HG03066 (cell line): ENCODE data around the gene CAPN1.
A peak's percentile ranks its signal among the peaks of the same experiment; 100 is the strongest.
"Not testable (repeated sequence)": the region's sequence is repeated elsewhere in the genome, so short reads cannot be mapped to it uniquely, and the experiment has no call there.

Experiments
- ATAC-seq: cut with Tn5 transposase; IDR thresholded peaks from one replicate; pipeline ENCODE4 v1.9.1; 2021; ENCODE audit warnings: low read depth; ENCODE audit not compliant: unreplicated experiment

The CAPN1 gene

DNA sequence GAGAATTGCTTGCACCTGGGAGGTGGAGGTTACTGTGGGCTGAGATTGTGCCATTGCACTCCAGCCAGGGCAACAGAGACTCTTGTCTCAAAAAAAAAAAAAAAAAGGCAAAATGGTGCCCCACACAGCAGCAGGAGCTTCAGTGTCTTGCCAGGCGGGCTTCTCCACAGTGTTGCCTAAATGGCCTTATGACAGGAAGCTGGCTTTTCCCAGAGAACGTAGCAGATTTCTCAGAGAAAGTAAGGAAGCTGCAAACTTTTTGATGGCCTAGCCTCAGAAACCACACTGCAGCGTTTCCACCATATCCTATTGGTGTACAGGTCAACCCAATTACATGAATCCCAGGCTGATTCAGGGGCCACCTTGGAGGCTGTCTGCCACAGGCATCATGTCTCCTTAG is 24.4 kb upstream of the CAPN1 start:
- ATAC-seq = no peak

DNA sequence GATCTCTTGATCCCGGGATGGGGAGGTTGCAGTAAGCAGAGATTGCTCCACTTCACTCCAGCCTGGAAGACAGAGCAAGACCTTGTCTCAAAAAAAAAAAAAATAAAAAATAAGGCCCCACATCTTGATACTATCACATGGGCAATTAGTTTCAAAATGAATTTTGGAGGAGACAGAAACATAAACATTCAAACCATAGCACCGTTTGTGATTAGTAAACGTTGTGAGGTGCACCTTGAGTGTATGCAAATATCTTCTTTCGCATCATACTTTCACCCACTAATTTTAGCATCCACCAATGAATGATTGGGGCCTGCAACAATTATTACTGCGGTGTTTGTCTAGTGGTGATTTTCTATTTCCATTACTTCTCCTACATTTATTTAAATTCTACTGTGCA is 22.7 kb upstream of the CAPN1 start:
- ATAC-seq = peak; percentile 75

DNA sequence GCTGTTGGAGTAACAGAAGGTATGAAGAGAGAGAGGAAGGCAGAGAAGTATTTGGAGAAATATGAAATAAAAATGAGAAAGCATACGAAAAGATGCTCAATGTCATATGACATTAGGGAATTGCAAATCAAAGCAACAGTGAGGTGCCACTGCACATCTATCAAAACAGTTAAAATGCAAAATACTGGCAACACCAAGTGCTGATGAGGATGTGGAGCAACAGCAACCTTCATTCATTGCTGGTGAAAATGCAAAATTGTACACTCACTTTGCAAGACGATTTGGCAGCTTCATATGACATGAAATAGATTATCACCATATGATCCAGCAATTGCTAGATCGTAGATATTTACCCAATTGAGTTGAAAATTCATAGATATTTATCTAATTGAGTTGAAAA is 21.1 kb upstream of the CAPN1 start:
- ATAC-seq = no peak

DNA sequence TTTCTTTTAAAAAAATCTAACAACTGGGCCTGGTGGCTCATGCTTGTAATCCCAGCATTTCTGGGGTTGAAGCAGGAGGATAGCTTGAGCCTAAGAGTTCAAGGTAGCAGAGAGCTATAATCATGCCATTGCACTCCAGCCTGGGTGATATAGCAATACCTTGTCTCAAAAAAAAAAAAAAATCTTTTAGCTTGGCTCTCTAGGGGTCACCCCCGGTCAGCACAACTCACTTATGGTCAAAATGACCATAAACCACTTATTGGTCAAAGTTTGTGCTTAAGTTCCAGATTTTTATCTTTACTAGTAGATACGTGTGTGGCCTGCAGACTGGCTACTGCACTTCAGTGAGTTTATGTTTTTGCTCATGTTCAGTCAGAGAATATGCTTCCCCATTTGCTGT is 18.0 kb upstream of the CAPN1 start:
- ATAC-seq = no peak

DNA sequence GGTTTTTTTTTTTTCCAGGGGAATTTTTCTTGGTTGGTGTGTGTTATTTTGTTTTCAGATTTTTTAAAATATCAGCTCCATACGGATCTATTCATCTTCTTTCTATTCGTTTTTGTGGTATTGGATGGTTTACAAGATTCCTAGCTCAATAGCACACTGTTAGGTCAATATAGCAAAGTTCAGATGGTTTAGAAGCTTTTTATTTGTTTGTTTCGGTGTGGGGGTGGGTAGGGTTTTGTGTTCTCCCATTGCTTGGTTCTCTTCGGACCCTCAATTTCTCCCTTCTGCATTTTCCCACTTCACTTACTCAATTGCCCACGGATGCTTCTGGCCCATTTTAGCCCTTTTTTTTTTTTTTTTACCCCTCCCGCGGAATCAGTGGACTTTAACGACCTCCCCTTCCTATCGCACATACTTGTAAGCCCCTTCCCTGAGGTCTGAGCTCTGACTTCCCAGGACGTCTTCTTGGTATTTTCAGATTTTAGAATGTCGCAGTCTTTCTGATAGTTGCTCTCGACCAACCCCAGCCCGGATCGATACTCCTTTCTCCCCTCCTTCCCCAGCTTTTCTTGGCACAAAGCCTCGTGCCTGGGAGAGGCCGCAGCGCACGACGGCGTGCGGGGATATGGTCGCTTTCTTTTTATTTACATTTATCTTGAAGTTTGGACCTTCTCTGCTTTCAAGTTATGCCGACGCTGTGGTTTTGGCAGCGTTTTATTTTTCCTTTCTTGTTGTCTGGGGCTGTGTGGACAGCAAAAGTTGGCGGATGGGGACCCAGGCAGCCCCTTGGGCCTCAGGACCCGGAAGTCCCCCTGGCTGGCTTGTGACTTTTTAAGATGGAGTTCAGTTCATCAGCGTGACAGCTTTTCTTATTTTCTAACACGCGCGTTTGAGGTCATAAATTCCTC is 16.1 kb upstream of the CAPN1 start:
- ATAC-seq = no peak

DNA sequence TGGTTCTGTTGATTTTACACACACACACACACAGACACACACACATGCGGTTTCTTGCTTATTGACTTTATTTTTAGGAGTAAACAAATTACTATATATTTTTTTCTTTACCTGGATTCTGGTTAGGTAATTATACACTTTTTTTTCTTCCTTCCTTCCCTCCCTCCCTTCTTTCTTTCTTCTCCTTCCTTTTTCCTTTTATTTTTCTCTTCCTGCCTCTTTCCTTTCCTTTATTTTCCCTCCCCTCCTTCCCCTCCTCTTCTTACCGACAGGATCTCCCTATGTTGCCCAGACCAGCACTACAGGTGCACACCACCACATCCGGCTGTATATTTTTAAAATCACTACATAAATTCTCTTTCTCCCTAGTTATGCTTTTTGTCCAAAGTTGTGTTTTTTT is 14.8 kb upstream of the CAPN1 start:
- no peak for ATAC-seq

DNA sequence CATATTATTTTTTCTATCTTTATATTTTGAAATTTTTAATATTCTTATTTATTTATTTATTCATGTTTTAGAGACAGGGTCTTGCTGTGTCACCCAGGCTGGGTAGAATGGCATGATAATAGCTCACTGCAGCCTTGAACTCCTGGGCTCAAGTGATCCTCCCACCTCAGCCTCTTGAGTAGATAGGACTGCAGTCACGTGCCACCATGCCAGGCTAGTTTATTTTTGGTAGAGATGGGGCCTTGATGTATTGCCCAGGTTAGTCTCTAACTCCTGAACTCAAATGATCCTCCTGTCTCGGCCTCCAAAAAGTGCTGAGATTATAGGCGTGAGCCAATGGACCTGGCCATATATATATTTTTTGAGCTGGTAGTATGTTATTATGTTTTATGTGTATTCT is 14.1 kb upstream of the CAPN1 start:
- no peak for ATAC-seq

DNA sequence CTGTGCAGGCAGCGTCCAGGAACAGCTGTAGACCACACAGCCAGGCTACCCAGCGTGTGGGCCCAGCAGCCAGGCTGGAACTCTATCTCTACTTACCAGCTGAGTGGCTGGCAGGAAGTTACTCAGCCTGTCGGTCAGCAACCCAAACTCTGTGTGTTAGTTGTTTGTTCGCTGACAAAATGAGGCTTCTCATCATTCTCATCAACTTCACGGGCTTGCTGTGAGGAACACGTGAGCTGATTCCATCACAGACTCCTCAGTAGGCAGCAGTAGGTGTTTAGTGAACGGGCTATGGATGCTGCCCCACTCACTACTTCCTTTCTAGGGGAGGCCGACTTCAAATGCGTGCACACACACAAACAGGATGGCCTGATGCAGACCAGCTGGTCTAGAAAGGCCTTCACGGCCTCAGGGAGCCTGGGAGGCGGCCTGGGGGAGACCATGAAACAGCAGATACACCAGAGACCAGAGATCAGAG is 12.5 kb upstream of the CAPN1 start:
- no peak for ATAC-seq

DNA sequence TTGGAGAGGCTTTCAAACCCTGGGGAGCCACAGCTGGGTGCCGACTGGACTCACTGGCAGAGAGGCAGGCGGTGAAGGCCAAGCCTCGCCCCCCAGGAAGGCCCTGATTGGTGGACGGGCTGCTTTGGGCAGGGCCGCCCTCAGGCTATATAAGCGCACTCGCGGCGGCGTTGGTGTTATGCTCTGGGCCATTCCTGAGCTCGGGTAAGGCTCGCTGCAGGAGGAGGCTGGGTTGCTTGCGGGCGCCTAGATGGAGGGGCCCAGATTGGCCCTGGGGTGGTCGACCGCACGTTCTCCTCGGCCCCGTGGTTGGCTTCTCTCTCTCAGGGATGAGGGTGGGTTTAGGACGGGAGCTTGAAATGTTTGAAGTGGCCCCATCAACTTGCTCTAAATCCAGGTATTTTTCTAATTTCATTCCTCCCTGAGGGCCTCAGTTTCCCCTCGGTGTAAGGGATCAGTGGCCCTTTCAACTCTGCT is 11.6 kb upstream of the CAPN1 start, which contains the start of gene SPDYC:
Gene SPDYC (plus strand): TSS at position 176 of the 477 bp plus-strand sequence. CDS start 1,125 bp downstream, outside the sequence.
- ATAC-seq = no peak

DNA sequence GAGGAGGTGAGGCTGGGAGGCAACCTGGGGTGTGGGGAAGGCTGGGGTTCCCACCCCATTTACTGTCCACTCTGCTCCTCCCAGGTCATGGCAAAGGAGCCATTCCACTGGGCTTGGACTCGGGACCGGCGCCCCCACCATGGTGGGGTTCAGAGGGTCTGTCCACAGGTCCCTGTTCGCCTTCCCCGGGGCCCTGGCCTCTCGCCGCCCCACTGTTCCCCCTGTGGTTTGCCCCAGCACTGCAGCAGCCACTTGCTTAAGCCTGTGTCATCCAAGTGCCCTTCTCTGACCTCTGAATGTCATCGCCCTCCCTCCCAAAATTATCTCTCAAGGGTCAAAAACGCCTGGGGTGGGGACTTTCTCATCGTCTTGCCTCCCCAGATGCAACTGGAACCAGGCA is 9.1 kb upstream of the CAPN1 start:
- no peak for ATAC-seq

DNA sequence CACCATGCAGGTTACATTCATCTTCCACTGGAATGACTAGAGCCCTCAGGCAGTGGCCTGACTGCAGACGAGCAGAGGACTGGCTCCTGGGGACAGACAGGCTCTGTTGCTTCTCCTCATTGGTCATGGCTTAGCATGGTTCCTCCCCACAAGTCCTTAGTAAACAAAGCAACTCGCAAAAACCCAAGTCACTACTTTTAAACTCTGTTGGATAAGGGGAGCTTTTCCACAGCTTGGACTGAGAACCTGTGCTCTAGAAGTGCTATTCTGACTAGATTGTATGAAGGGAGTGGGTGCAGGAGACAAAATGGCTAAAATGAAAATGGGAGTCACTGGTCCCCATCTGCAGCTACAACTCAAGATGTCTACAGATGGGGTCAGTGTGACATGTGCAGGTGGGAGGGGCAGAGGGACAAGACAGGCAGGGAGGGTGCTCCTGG is 7.1 kb upstream of the CAPN1 start:
- not testable (repeated sequence) for ATAC-seq

DNA sequence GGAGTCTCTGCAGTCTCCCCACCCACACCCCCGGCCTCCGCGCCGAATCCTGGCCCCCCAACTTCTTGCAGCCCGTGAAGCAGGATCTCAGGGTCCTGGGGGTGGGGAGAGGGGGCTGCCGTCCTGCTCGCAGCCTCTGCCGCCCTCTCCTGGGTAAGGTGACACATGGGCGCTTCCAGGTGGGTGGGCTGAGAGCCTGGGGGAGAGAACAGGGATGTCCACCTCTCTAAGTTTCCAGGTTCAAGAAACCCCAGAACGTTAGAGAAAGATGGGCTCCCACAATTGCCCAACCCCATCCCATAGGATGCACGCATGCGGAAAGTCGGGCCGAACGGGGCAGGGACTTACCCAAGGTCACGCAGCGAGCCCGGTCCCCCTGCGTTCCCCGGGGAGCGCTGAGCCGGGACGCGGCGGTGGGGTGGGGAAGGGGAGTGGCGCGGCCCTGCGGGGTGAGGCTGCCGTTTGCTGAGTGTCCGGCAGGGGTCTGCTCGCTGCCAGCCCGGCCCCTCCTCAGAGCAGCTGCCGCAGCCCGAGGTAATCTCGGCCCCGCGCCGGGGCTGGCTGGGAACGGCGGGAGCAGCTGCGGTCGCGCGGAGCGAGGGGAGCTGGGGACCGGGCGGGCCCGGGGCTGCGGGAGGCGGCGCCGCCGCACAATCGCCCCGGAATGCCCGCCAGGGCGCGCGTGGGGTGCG is 705 bp upstream of the CAPN1 start:
- peak; percentile 51 for ATAC-seq

DNA sequence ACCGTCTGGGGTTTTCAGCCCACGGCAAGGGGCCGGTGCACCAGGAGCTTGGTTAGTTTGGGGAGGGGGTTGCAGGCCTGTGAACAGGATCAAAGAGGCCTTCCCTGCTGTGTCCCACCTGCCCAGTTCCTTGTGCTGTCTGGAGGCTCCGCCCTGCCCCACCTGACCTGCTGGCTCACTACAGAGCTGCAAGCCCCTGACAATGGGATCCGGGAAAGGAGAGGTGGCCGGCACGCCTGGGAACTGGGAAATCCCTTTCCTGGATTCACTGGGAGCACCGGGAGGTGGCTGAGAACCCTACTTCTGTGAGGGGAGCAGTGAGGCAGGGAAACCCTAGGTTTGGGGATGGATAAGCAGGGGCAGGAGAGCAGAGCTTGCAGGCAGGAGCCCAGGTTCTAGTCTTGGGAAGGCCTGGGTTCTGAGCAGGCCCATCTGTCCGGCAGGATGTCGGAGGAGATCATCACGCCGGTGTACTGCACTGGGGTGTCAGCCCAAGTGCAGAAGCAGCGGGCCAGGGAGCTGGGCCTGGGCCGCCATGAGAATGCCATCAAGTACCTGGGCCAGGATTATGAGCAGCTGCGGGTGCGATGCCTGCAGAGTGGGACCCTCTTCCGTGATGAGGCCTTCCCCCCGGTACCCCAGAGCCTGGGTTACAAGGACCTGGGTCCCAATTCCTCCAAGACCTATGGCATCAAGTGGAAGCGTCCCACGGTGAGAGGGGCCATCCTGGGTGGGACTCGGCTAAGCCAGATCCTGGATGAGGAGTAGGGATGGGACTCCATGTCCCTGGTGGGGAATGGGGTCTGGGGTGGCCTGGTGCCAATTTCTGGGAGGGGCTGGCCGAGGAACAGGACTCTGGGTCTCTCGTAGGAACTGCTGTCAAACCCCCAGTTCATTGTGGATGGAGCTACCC is 786 bp downstream of the CAPN1 start:
- no peak for ATAC-seq

DNA sequence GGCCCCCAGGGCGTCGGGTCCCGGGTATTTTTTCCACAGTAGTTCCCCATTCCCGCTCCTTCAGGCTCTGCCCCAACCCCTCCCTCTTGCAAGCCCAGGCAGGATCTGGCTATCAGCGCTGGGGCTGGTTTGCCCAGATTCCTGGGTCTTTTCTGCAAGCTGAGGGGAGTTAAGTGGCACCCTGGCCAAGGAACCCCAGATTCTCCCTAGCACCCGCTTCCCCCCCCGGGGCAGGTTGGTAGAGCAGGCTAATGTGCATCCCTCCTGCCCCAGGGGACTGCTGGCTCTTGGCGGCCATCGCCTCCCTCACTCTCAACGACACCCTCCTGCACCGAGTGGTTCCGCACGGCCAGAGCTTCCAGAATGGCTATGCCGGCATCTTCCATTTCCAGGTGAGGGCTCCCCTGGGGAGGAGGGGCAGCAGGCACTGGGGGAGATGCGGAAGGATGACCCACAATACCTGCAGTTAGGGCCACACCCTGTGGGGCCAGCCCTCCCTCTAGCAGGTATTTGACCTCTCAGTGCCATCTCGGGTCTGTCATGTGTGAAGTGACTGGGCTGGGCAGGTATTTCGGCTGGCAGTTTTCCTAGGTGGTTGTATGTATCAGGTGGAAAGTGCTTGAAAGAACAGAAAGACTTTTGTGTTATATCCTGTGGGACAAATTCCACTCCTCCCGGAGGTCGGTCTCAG is 1.6 kb downstream of the CAPN1 start:
- ATAC-seq = no peak

DNA sequence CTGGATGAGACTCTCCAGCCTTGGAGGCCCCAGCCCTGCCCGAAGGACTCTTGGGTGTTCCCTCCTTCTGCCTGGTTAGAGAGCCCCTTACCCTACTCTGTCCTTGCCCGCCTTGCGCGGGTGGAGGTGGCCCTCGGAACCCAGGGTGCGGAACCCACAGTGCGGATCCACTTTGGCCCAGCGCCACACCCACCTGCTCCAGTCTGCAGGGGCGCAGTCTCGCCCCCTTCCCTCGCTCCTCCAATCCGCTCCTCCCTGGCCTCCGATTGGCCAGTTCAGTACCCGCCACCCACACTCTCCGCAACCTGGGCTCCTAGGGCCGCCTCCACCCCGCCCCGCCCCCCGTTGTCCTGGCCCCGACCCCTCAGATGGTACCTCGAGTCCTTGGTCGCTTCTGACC is 2.4 kb downstream of the CAPN1 start:
- no peak for ATAC-seq

DNA sequence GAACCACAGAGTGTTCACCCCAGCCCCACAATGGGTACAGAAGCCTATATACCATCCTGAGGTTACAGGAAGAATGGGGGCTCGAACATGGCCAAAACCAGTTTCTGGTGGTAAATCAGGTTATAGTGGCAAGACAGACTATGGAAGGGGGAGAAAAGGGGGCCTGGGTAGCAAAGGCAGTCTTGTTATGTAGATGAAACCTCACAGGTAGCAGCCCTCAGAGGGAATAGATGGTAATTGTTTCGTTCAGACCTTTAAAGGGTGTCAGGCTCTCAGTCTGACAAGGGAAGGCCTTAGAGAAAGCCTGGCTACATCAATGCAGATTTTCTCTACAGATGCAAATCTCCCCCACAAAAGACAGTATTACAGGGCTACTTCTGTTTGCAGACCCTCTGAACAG is 3.4 kb downstream of the CAPN1 start:
- no peak for ATAC-seq

DNA sequence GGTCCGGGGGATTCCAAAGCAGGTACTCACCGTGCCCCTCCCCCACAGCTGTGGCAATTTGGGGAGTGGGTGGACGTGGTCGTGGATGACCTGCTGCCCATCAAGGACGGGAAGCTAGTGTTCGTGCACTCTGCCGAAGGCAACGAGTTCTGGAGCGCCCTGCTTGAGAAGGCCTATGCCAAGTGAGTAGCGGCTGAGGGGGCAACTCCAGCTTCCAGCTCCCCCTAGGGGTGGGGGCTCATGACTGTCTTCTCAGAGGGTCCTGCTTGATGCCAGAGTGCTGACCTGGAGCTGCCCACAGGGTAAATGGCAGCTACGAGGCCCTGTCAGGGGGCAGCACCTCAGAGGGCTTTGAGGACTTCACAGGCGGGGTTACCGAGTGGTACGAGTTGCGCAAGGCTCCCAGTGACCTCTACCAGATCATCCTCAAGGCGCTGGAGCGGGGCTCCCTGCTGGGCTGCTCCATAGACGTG is 4.2 kb downstream of the CAPN1 start:
- no peak for ATAC-seq

DNA sequence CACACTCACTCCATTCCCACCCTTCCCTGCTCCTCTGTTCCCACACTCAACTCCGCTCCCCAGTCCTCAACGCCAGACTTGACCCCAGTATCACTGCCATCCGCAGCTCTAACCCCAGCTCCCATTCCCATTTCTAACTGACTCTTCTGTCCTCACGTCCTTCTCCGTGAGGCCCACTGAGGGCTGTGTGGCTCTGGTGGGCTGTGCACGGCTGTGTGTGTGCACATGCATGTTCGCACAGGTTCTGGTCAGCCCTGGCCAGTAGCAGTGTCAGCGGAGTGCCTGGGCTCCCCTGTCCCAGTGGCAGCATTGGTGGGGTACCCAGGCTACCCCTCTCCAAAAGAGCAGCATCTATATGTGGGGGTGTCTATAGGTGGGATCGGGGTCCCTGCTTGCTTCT is 5.0 kb downstream of the CAPN1 start:
- ATAC-seq = no peak

DNA sequence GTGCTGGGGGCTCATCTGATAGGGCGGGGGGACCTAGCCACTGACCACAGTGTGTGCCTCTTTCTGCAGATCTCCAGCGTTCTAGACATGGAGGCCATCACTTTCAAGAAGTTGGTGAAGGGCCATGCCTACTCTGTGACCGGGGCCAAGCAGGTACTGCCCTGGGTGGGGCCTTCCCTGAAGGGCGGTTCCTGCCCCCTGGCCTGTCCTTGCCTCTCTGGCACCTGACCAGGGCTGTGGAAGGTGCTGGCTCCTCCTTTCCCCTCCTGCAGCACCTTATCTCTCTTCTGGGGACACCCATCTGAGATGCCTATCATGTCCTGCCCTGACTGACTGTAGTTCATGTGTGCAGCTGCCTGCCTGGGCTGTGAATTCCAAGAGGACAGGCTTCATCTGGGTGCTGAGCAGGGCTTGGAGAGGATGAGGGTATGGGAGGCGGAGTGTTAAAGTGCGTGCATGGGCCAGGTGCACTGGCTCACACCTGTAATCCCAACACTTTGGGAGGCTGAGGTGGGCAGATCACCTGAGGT is 5.5 kb downstream of the CAPN1 start:
- no peak for ATAC-seq
